Fibroblast of lung (primary cell): ENCODE measurements around the gene AAR2. TPM values are rescaled to one million over a fixed set of nuclear protein-coding genes. Genes with fewer than 3 reads are reported as not detected.

ENCODE experiments used
- DNase-seq, 2 donors: peaks; one replicate each; pipeline versions ENCODE4 v3.0.0 to v3.0.0-alpha.2; 2010; ENCODE audit warnings: low read depth in 2 of 2
- H2AFZ ChIP-seq: 2 replicates; pipeline ENCODE4 v1.5.1; 2012; ENCODE audit warnings: low read length, control low read depth, inconsistent platforms
- H3K27ac ChIP-seq: 2 replicates; pipeline ENCODE4 v1.5.1; 2011; ENCODE audit warnings: low read length, control low read depth; ENCODE audit not compliant: insufficient read depth
- H3K27me3 ChIP-seq: 2 replicates; pipeline ENCODE4 v1.5.1; 2011; ENCODE audit warnings: mild to moderate bottlenecking, low read length; ENCODE audit not compliant: control insufficient read depth, insufficient read depth
- H3K36me3 ChIP-seq: 2 replicates; pipeline ENCODE4 v1.5.1; 2011; ENCODE audit warnings: low read length; ENCODE audit not compliant: control insufficient read depth, insufficient read depth
- H3K4me1 ChIP-seq: 2 replicates; pipeline ENCODE4 v1.5.1; 2011; ENCODE audit warnings: low read length; ENCODE audit not compliant: control insufficient read depth, insufficient read depth; ENCODE audit errors: extremely low read depth
- H3K4me2 ChIP-seq: 2 replicates; pipeline ENCODE4 v1.5.1; 2011; ENCODE audit warnings: low read length, control low read depth; ENCODE audit not compliant: insufficient read depth; ENCODE audit errors: extremely low read depth
- H3K4me3 ChIP-seq, 4 experiments: fragments of 200-600 bp in 1 of 4; sonication (generic) in 1 of 4; replicated peaks in 1 of 4; 2 replicates each; pipeline ENCODE4 v1.5.1; 2011 to 2016; ENCODE audit warnings: low read length in 4 of 4, low read depth in 3 of 4, mild to moderate bottlenecking in 3 of 4, control low read depth in 2 of 4, inconsistent platforms in 1 of 4, mixed read lengths in 1 of 4; ENCODE audit not compliant: insufficient read depth in 1 of 4; ENCODE audit errors: control extremely low read depth in 1 of 4
- H3K79me2 ChIP-seq: 2 replicates; pipeline ENCODE4 v1.5.1; 2012; ENCODE audit warnings: mild to moderate bottlenecking, low read length, inconsistent platforms; ENCODE audit not compliant: control insufficient read depth, insufficient read depth
- H3K9ac ChIP-seq: 2 replicates; pipeline ENCODE4 v1.5.1; 2011; ENCODE audit warnings: mild to moderate bottlenecking, low read length, control low read depth; ENCODE audit not compliant: insufficient read depth
- H3K9me3 ChIP-seq: 2 replicates; pipeline ENCODE4 v1.5.1; 2012; ENCODE audit warnings: low read depth, low read length; ENCODE audit not compliant: control insufficient read depth, insufficient read depth
- H4K20me1 ChIP-seq: 2 replicates; pipeline ENCODE4 v1.5.1; 2011; ENCODE audit warnings: low read length; ENCODE audit not compliant: control insufficient read depth, insufficient read depth; ENCODE audit errors: extremely low read depth
- EZH2 ChIP-seq: IDR thresholded peaks from 2 replicates; pipeline ENCODE4 v1.5.1; 2012; ENCODE audit warnings: low read length, control low read depth, mild to moderate bottlenecking; ENCODE audit errors: missing control alignments
- polyA plus RNA-seq, 2 donors: library from polyadenylated mRNA; depleted of rRNA in 1 of 2; stranded (reverse) in 1 of 2; unstranded in 1 of 2; fragments of >200 nt; gene quantifications; 2 replicates each; pipeline ENCODE4 v1.2.1, GENCODE V29; 2011 to 2012; ENCODE audit warnings: missing spikeins in 1 of 2
- total RNA-seq: library from RNA; depleted of rRNA; stranded (reverse); fragments of >200 nt; gene quantifications from 2 replicates; pipeline ENCODE4 v1.2.1, GENCODE V29; 2014
- TF ChIP-seq, protein P1 (sequence below), 2 donors: IDR thresholded peaks in 1 of 2; conservative IDR thresholded peaks in 1 of 2; 1 replicate in 1 of 2; 2 replicates in 1 of 2; pipeline ENCODE4 v1.5.1; 2011 to 2012; ENCODE audit warnings: low read length in 2 of 2, control low read depth in 1 of 2, inconsistent platforms in 1 of 2, low read depth in 1 of 2, mild to moderate bottlenecking in 1 of 2

AAR2 gene
- total and polyA plus RNA-seq, 2 donors (not counting 1 experiment from before 2014, with no cell fraction given): 24.6 to 25.3 TPM

DNA sequence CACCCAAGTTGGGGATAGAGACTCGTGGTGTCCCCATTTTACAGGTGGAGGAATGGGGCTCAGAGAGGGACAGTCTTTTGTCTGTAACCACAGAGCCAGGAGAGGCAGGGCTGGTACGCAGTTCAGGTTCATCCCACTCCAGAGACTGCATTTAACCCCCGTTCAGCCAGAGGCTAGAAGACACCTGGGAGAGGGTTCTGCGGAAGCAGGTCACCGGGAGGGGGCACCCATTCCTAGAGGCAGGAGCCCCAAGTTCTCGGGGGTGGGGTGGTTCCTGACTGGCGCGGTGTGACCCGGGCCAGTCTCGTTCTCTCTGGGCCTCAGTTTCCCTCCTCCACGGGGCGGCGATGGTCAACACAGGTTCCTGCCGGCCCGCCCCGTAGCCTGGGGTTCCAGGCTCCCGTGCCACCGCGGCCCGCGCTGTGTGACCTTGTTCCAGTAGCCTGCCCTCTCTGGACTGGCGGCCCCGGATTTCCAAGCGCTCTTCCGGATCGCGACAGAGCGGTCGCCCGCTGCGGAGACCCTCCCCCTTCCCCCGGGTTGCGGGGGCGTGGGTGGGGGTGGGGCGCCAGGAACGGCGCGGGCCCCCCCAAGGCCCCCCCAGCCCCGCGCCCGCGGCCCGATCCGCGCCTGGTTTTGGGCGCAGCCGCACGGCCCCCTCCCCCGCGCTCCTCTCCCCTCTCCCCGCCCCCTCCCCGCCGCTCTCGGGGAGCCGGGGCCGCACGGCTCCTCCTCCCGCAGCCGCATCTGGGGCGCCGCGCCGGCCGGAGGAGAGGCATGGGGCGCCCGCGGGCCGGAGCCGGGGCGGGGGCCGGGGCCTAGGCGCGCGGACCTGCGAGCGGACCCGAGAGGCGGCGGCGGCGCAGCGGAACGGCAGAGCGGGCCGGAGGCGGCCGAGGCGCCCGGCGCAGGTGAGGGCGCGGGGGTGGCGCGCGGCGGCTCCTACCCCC lies 69.6 kb downstream of the AAR2 start, which contains the start of gene DLGAP4:
Gene DLGAP4 (plus strand): TSS at position 738 of the 950 bp plus-strand sequence. CDS start 125,379 bp downstream, outside the sequence.
- no peaks in the 10 kb centered on the region for H3K36me3 ChIP-seq
- H3K79me2 ChIP-seq: no peaks in the 10 kb centered on the region
- TF ChIP-seq EZH2: peak; percentile 97
- TF ChIP-seq, protein P1, sequence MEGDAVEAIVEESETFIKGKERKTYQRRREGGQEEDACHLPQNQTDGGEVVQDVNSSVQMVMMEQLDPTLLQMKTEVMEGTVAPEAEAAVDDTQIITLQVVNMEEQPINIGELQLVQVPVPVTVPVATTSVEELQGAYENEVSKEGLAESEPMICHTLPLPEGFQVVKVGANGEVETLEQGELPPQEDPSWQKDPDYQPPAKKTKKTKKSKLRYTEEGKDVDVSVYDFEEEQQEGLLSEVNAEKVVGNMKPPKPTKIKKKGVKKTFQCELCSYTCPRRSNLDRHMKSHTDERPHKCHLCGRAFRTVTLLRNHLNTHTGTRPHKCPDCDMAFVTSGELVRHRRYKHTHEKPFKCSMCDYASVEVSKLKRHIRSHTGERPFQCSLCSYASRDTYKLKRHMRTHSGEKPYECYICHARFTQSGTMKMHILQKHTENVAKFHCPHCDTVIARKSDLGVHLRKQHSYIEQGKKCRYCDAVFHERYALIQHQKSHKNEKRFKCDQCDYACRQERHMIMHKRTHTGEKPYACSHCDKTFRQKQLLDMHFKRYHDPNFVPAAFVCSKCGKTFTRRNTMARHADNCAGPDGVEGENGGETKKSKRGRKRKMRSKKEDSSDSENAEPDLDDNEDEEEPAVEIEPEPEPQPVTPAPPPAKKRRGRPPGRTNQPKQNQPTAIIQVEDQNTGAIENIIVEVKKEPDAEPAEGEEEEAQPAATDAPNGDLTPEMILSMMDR (conservative IDR thresholded peaks at IDR 0.05 in 1 of 2, IDR thresholded peaks at IDR 0.05 in 1 of 2; ENCODE audit: low read depth in 1 of 2, low read length in 2 of 2): no peak
- no peak within 1 kb of the TSS for H2AFZ ChIP-seq
- H3K27me3 ChIP-seq: peaks cover 53% of the 10 kb centered on the region
- H3K9ac ChIP-seq: no peak within 1 kb of the TSS
- H3K27ac ChIP-seq: no peak within 1 kb of the TSS
- no peaks in the 10 kb centered on the region for H3K9me3 ChIP-seq
- no peak within 1 kb of the TSS for H3K4me3 ChIP-seq
- DNase-seq: no peak
- no peak within 1 kb of the TSS for H3K4me2 ChIP-seq
- H4K20me1 ChIP-seq: no peaks in the 10 kb centered on the region
- H3K4me1 ChIP-seq: no peaks in the 10 kb centered on the region

Other genes with a start within 250 kb of the AAR2 start
- 10.3 and 17.0 TPM in 2 replicates for gene EPB41L1, start 81.7 kb upstream of the AAR2 start, total RNA-seq
- 13.9 and 16.2 TPM in 2 replicates for gene EPB41L1, start 81.7 kb upstream of the AAR2 start, polyA plus RNA-seq
- gene DLGAP4, start 69.9 kb downstream of the AAR2 start, total RNA-seq: 12.1 and 25.9 TPM in 2 replicates
- gene DLGAP4, start 69.9 kb downstream of the AAR2 start, polyA plus RNA-seq: 26.9 and 40.2 TPM in 2 replicates